ENCODE data around the gene CCDC87.

- TF ChIP-seq CTCF (IDR thresholded peaks at IDR 0.05) (no peak), REST (IDR thresholded peaks at IDR 0.05; ENCODE audit: insufficient read depth in 1 of 2, low read depth in 2 of 2, low read length in 1 of 2) (no peak)
Measured at GRCh38 chr11:66546368-66546965, 46.4 kb downstream of the CCDC87 start, which contains the start of gene ACTN3.

All from Panc1 (cell line).